Daoy (cell line): ENCODE data around the gene FSTL3. TPM values are rescaled to one million over a fixed set of nuclear protein-coding genes. Genes with fewer than 3 reads are reported as not detected.
"Not testable (repeated sequence)": the region's sequence is repeated elsewhere in the genome, so short reads cannot be mapped to it uniquely, and the experiment has no call there.

Experiments used
- DNase-seq: peaks from one replicate; pipeline ENCODE4 v3.0.0-alpha.2; 2015; ENCODE audit warnings: low read depth
- total RNA-seq: library from RNA; depleted of rRNA; stranded (reverse); fragments of >200 nt; shearing (Covaris generic); gene quantifications from 2 replicates; pipeline ENCODE4 v1.2.3, GENCODE V29; 2014

Gene FSTL3
- total RNA-seq, 1 experiment from 2014 or later, result 104 TPM

GRCh38 chr19:710767-711166, 34.6 kb downstream of the FSTL3 start:
- DNase-seq, result no peak

- DNase-seq, result no peak
Observed at GRCh38 chr19:711254-711653, 35.1 kb downstream of the FSTL3 start.

- DNase-seq, result no peak
Observed at GRCh38 chr19:715347-715746, 39.2 kb downstream of the FSTL3 start.

GRCh38 chr19:718251-718951, 42.2 kb downstream of the FSTL3 start:
- DNase-seq, result no peak

GRCh38 chr19:718991-719512, 42.9 kb downstream of the FSTL3 start:
- no peak for DNase-seq

- no peak for DNase-seq
Observed at GRCh38 chr19:719636-720344, 43.6 kb downstream of the FSTL3 start.

- DNase-seq, result no peak
Observed at GRCh38 chr19:720345-721160, 44.4 kb downstream of the FSTL3 start.

GRCh38 chr19:722553-723101, 46.4 kb downstream of the FSTL3 start:
- peak; percentile 58 for DNase-seq

GRCh38 chr19:723247-723646, 47.1 kb downstream of the FSTL3 start:
- no peak for DNase-seq

GRCh38 chr19:723714-724113, 47.5 kb downstream of the FSTL3 start:
- DNase-seq, result no peak

- DNase-seq, result no peak
Observed at GRCh38 chr19:725461-726089, 49.4 kb downstream of the FSTL3 start.

GRCh38 chr19:726993-727956, 51.1 kb downstream of the FSTL3 start:
- no peak for DNase-seq

- no peak for DNase-seq
Observed at GRCh38 chr19:728011-728410, 51.8 kb downstream of the FSTL3 start.

GRCh38 chr19:729564-729963, 53.4 kb downstream of the FSTL3 start:
- DNase-seq, result not testable (repeated sequence)

- DNase-seq, result no peak
Observed at GRCh38 chr19:729965-730668, 53.9 kb downstream of the FSTL3 start.

- no peak for DNase-seq
Observed at GRCh38 chr19:731000-731399, 54.8 kb downstream of the FSTL3 start.

GRCh38 chr19:732148-733069, 56.2 kb downstream of the FSTL3 start:
- DNase-seq, result no peak
